ENCODE results near the gene CFLAR.
"Not testable (repeated sequence)": the region's sequence is repeated elsewhere in the genome, so short reads cannot be mapped to it uniquely, and the experiment has no call there.

The CFLAR gene

DNA sequence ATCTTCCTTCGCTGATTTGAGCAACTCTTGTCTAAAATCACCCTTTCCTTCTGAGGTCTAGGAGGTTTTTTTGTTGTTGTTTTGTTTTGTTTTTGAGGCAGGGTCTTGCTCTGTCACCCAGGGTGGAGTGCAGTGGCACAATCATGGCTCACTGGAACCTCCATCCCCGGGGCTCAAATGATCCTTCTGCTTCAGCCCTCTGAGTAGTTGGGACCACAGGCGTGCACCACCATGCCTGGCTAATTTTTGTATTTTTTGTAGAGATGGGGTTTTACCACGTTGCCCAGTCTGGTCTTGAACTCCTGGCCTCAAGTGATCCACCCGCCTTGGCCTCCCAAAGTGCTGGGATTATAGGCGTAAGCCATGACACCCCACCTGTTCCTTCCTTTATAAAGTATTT, 68.3 kb downstream of the CFLAR start:
- not testable (repeated sequence) for H3K4me3 ChIP-seq (ENCODE audit: low read length)

DNA sequence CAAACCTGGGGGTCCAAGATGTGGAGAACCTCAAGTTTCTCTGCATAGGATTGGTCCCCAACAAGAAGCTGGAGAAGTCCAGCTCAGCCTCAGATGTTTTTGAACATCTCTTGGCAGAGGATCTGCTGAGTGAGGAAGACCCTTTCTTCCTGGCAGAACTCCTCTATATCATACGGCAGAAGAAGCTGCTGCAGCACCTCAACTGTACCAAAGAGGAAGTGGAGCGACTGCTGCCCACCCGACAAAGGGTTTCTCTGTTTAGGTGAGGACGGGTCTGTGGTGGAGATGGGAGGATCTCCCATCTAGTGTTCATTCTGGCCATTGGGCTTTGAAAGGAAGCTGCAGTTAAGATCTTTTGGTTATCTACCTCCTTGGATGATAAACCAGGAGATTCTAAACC, 69.9 kb downstream of the CFLAR start:
- no peaks in the 10 kb centered on the region for H3K9me3 ChIP-seq (ENCODE audit: low read length)
- no peaks in the 10 kb centered on the region for H3K36me3 ChIP-seq (ENCODE audit: insufficient read depth, low read length)
- no peak overlapping the region for H2AFZ ChIP-seq (ENCODE audit: low read depth, low read length)
- H3K4me1 ChIP-seq (ENCODE audit: insufficient read depth, low read length): no peaks in the 10 kb centered on the region
- H3K4me3 ChIP-seq (ENCODE audit: low read length): no peak overlapping the region
- peaks cover 3% of the 10 kb centered on the region for H3K27me3 ChIP-seq (ENCODE audit: insufficient read depth, low read length)

More for the DNA sequence above, 68.3 kb downstream of the CFLAR start:
- H3K27me3 ChIP-seq (ENCODE audit: insufficient read depth, low read length); H3K9me3 ChIP-seq (ENCODE audit: low read length); H2AFZ ChIP-seq (ENCODE audit: low read depth, low read length); H3K36me3 ChIP-seq (ENCODE audit: insufficient read depth, low read length); H3K4me1 ChIP-seq (ENCODE audit: insufficient read depth, low read length): not testable (repeated sequence)

DNA sequence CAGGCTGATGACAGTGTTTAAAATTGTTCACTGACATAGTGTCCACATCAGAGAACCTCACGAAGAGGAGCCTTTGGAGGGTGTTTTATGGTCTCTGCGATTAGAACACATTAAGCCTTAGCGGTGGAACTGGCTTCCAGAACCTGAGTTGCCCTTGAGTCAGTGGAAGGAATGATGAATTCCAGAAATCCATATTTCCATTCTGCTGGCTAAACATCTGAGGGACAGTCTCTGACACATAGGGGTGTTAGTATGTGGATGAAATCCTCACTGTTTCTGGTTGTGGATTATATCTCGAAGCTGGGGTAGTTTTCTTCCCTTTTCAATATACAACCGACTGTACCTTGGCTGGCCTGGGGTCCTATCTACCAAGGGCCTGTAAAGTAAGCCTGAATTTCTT, 71.0 kb downstream of the CFLAR start:
- Histone ChIP-seq H2AFZ (ENCODE audit: low read depth, low read length) (no peak overlapping the region), H3K27me3 (ENCODE audit: insufficient read depth, low read length) (peaks cover 3% of the 10 kb centered on the region), H3K4me1 (ENCODE audit: insufficient read depth, low read length) (no peaks in the 10 kb centered on the region), H3K36me3 (ENCODE audit: insufficient read depth, low read length) (no peaks in the 10 kb centered on the region), H3K4me3 (ENCODE audit: low read length) (no peak overlapping the region), H3K9me3 (ENCODE audit: low read length) (no peaks in the 10 kb centered on the region)

DNA sequence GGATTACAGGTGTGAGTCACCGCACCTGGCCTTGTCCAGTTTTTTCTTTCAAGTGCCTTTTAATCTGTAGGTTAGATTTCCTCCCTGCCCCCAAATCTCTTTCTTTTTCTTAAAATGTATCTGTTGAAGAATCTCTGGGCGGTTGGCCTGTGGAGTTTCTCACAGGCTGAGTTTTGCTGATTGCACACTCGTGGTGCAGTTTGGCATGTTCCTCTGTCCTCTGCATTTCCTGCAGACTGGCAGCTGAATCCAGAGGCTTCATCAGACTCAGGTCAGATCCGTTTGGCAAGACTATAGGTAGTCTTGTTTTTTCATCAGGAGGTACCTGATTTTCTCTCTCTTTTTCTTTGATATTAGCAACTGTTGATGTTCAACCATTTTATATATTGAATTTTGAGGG, 72.5 kb downstream of the CFLAR start:
- no peaks in the 10 kb centered on the region for H3K4me1 ChIP-seq (ENCODE audit: insufficient read depth, low read length)

DNA sequence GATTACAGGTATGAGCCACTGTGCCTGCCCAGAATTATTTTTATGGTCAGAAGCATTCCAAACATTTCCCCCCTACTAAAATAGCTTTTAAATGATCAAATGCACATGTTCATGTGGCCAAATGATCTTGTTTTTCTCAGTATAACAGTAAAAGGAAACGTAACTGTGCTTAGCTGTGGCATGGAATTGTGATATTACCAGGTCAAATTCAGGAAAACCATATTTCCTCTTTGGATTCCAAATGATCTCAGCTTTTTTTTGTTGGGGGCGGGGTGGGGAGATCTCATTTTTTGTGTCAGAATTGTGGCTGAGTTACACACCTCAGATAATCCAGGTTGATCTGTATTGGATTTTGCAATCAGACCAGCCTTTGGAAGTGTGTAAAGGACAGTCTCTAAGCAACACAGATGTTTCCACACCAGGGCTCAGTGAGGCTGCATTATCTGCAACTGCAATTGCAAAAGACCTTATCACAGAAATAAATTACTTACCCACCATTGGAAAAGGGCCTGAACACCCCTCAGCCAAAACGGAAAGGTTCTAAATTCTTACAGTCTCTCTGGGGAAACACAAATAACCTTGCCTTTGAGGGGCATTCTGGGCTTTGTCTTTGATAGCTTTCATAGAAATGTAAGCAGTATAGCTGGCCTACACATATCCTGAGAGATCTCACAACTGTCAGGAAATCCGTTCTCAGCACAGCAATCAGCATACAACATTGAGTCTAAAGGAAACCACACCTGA, 75.3 kb downstream of the CFLAR start:
- no peaks in the 10 kb centered on the region for H3K9me3 ChIP-seq (ENCODE audit: low read length)
- no peak overlapping the region for H3K4me3 ChIP-seq (ENCODE audit: low read length)
- H3K27me3 ChIP-seq (ENCODE audit: insufficient read depth, low read length): peaks cover 3% of the 10 kb centered on the region
- no peak overlapping the region for H2AFZ ChIP-seq (ENCODE audit: low read depth, low read length)
- H3K36me3 ChIP-seq (ENCODE audit: insufficient read depth, low read length): no peaks in the 10 kb centered on the region
- H3K4me1 ChIP-seq (ENCODE audit: insufficient read depth, low read length): no peaks in the 10 kb centered on the region

More for the DNA sequence above, 72.5 kb downstream of the CFLAR start:
- H2AFZ ChIP-seq (ENCODE audit: low read depth, low read length): no peak overlapping the region
- no peaks in the 10 kb centered on the region for H3K9me3 ChIP-seq (ENCODE audit: low read length)
- no peaks in the 10 kb centered on the region for H3K36me3 ChIP-seq (ENCODE audit: insufficient read depth, low read length)
- no peak overlapping the region for H3K4me3 ChIP-seq (ENCODE audit: low read length)
- peaks cover 3% of the 10 kb centered on the region for H3K27me3 ChIP-seq (ENCODE audit: insufficient read depth, low read length)

- no peaks in the 10 kb centered on the region for H3K4me1 ChIP-seq (ENCODE audit: insufficient read depth, low read length)
- no peak overlapping the region for H3K4me3 ChIP-seq (ENCODE audit: low read length)
- H3K36me3 ChIP-seq (ENCODE audit: insufficient read depth, low read length): no peaks in the 10 kb centered on the region
- no peaks in the 10 kb centered on the region for H3K27me3 ChIP-seq (ENCODE audit: insufficient read depth, low read length)
- no peaks in the 10 kb centered on the region for H3K9me3 ChIP-seq (ENCODE audit: low read length)
- no peak overlapping the region for H2AFZ ChIP-seq (ENCODE audit: low read depth, low read length)
Measured at GRCh38 chr2:201194097-201194496, 78.1 kb downstream of the CFLAR start.

GRCh38 chr2:201195331-201195730, 79.4 kb downstream of the CFLAR start:
- Histone ChIP-seq H3K27me3 (ENCODE audit: insufficient read depth, low read length) (no peaks in the 10 kb centered on the region), H3K9me3 (ENCODE audit: low read length) (no peaks in the 10 kb centered on the region), H2AFZ (ENCODE audit: low read depth, low read length) (no peak overlapping the region), H3K36me3 (ENCODE audit: insufficient read depth, low read length) (no peaks in the 10 kb centered on the region), H3K4me3 (ENCODE audit: low read length) (no peak overlapping the region), H3K4me1 (ENCODE audit: insufficient read depth, low read length) (no peaks in the 10 kb centered on the region)

DNA sequence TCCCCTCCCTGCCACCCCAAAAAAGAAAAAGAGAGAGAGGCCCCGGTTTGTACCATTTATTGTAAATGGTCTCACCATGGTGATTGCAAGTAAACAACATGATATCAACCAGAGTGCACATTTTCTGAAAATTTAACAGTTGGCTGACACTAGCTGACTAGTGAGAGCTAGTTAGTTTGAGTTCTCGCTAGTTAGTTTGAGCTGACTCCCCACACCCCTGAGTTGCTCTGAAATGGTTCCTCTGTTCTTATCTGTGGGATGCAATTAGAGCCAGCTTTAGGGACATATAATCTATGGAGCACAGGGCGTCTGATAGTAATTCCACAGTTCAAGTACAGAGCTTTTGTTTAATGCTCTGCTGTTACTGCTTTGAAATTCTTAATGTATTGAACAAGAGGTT, 80.0 kb downstream of the CFLAR start:
- Histone ChIP-seq H3K9me3 (ENCODE audit: low read length) (no peaks in the 10 kb centered on the region), H3K27me3 (ENCODE audit: insufficient read depth, low read length) (no peaks in the 10 kb centered on the region), H3K4me3 (ENCODE audit: low read length) (no peak overlapping the region), H2AFZ (ENCODE audit: low read depth, low read length) (no peak overlapping the region), H3K4me1 (ENCODE audit: insufficient read depth, low read length) (no peaks in the 10 kb centered on the region), H3K36me3 (ENCODE audit: insufficient read depth, low read length) (no peaks in the 10 kb centered on the region)

DNA sequence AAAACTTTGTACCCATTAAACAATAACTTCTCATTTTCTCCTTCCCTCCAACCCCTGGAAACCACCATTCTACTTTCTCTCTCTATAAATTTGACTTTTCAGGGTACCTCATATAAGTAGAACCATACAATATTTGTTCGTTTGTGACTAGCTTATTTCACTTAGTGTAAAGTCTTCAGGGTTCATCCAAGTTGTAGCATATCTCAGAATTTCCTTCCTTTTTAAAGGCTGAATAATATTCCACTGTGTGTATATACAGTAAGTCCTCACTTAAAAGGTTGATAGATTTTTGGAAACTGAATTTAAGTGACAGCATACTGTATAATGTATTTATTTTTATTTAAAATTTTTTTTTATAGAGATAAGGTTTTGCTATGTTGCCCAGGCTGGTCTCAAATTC, 80.8 kb downstream of the CFLAR start:
- Histone ChIP-seq H3K4me1 (ENCODE audit: insufficient read depth, low read length) (no peaks in the 10 kb centered on the region), H3K9me3 (ENCODE audit: low read length) (no peaks in the 10 kb centered on the region), H3K4me3 (ENCODE audit: low read length) (no peak overlapping the region), H3K36me3 (ENCODE audit: insufficient read depth, low read length) (no peaks in the 10 kb centered on the region), H3K27me3 (ENCODE audit: insufficient read depth, low read length) (no peaks in the 10 kb centered on the region), H2AFZ (ENCODE audit: low read depth, low read length) (no peak overlapping the region)

DNA sequence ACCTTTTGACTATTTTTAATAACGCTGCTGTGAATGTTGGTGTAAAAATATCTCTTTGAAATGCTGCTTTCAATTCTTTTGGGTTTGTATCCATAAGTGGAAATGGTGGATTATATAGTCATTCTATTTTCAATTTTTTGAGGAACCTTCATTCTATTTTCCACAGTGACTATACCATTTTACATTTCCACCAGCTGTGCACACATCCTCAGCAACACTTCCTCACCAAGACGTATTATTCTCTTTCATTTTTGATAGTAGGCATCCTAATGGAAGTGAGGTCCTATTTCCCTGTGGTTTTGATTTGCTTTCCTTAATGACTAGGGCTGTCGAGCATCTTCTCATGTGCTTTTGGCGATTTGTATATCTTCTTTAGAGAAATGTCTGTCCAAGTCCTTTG, 81.8 kb downstream of the CFLAR start:
- H3K4me1 ChIP-seq (ENCODE audit: insufficient read depth, low read length): no peaks in the 10 kb centered on the region
- no peak overlapping the region for H3K4me3 ChIP-seq (ENCODE audit: low read length)
- H3K9me3 ChIP-seq (ENCODE audit: low read length): no peaks in the 10 kb centered on the region
- no peaks in the 10 kb centered on the region for H3K27me3 ChIP-seq (ENCODE audit: insufficient read depth, low read length)
- no peak overlapping the region for H2AFZ ChIP-seq (ENCODE audit: low read depth, low read length)
- H3K36me3 ChIP-seq (ENCODE audit: insufficient read depth, low read length): no peaks in the 10 kb centered on the region

DNA sequence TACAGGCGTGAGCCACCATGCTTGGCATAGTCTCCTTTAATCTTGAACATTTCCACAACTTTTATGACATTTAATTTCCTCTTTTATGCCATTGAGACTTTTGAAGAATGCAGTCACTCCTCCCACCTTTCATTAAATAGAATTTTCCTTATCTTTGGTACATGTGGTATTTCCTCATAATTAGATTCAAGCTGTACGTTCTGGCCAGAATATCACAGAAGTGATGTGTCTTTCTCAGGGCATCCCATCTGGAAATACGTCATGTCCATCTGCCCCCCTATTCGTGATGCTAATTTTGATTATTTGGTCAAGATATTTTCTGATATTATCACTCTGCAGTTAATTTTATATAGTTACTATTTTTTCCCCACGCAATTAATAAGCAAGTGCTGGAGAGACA, 83.9 kb downstream of the CFLAR start:
- Histone ChIP-seq H3K9me3 (ENCODE audit: low read length) (no peaks in the 10 kb centered on the region), H3K27me3 (ENCODE audit: insufficient read depth, low read length) (no peaks in the 10 kb centered on the region), H2AFZ (ENCODE audit: low read depth, low read length) (no peak overlapping the region), H3K4me3 (ENCODE audit: low read length) (no peak overlapping the region), H3K4me1 (ENCODE audit: insufficient read depth, low read length) (no peaks in the 10 kb centered on the region), H3K36me3 (ENCODE audit: insufficient read depth, low read length) (no peaks in the 10 kb centered on the region)

DNA sequence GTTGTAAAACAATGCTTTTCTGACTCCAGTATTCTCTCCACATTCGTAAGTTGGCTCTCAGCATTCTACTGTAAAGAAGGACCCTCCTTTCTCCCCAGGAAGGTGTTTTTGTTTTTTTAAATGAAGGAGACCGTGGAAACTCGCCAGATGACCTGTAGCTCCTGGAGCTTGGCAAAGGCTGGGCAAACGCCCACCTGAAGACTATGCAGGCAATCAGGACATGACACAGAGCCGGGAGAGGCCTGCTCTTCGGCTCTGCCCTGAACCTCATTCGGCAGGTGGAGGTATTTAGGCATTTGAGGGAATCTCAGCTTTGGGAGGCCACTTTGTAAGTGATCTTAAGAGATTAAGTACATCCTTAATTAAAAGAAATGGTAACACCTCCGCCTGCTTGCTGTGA, 84.4 kb downstream of the CFLAR start:
- Histone ChIP-seq H3K9me3 (ENCODE audit: low read length) (no peaks in the 10 kb centered on the region), H3K36me3 (ENCODE audit: insufficient read depth, low read length) (no peaks in the 10 kb centered on the region), H3K27me3 (ENCODE audit: insufficient read depth, low read length) (no peaks in the 10 kb centered on the region), H2AFZ (ENCODE audit: low read depth, low read length) (no peak overlapping the region), H3K4me1 (ENCODE audit: insufficient read depth, low read length) (no peaks in the 10 kb centered on the region), H3K4me3 (ENCODE audit: low read length) (no peak overlapping the region)

GRCh38 chr2:201201371-201201770, 85.4 kb downstream of the CFLAR start:
- Histone ChIP-seq H3K9me3 (ENCODE audit: low read length) (no peaks in the 10 kb centered on the region), H3K4me1 (ENCODE audit: insufficient read depth, low read length) (peaks cover 5% of the 10 kb centered on the region), H3K27me3 (ENCODE audit: insufficient read depth, low read length) (no peaks in the 10 kb centered on the region), H3K4me3 (ENCODE audit: low read length) (no peak overlapping the region), H2AFZ (ENCODE audit: low read depth, low read length) (no peak overlapping the region), H3K36me3 (ENCODE audit: insufficient read depth, low read length) (no peaks in the 10 kb centered on the region)

Data from neuron (in vitro differentiated cells).